ENCODE data around the gene GAS2L1. TPM values are rescaled to one million over a fixed set of nuclear protein-coding genes. Genes with fewer than 3 reads are reported as not detected.

The GAS2L1 gene
- total RNA-seq, 1 experiment from 2014 or later: 22.7 TPM

- ChIA-PET POLR2A (ENCODE audit: low non-redundant PET) (no interaction called here), CTCF (no interaction called here)
- no peak for TF ChIP-seq CTCF (conservative IDR thresholded peaks at IDR 0.05; ENCODE audit: low read depth, low read length)
- no peak for TF ChIP-seq EZH2 (IDR thresholded peaks at IDR 0.05; ENCODE audit: borderline replicate concordance, low read depth, low read length, poor library complexity, severe bottlenecking)
- H3K27me3 ChIP-seq (replicated peaks; ENCODE audit: insufficient read depth, low read depth, low read length, poor library complexity): no peaks in the 10 kb centered on the region
- H3K4me1 ChIP-seq (ENCODE audit: insufficient read depth, low read length, poor library complexity, severe bottlenecking): no peaks in the 10 kb centered on the region
- H3K27ac ChIP-seq (ENCODE audit: low read depth, low read length, poor library complexity, severe bottlenecking): no peak overlapping the region
- intact Hi-C loops (cut with micrococcal nuclease; ENCODE audit: unreplicated experiment): no loop called here
- H3K36me3 ChIP-seq (ENCODE audit: insufficient read depth, low read length, poor library complexity, severe bottlenecking): peaks cover 18% of the 10 kb centered on the region
- no peaks in the 10 kb centered on the region for H3K9me3 ChIP-seq (ENCODE audit: low read depth, low read length, poor library complexity, severe bottlenecking)
- no peak for DNase-seq (ENCODE audit: low spot score)
- no peak overlapping the region for H3K4me3 ChIP-seq (ENCODE audit: low read depth, low read length, poor library complexity, severe bottlenecking)
- BruUV-seq (replicated peaks): no TSS peak
These were observed 35.3 kb downstream of the GAS2L1 start for GRCh38 chr22:29341849-29342127.

GRCh38 chr22:29342177-29342576 lies 35.7 kb downstream of the GAS2L1 start:
- ChIA-PET CTCF (no interaction called here), POLR2A (ENCODE audit: low non-redundant PET) (no interaction called here)
- intact Hi-C loops (cut with micrococcal nuclease; ENCODE audit: unreplicated experiment): no loop called here
- DNase-seq (ENCODE audit: low spot score): no peak
- no peaks in the 10 kb centered on the region for H3K27me3 ChIP-seq (replicated peaks; ENCODE audit: insufficient read depth, low read depth, low read length, poor library complexity)
- H3K27ac ChIP-seq (ENCODE audit: low read depth, low read length, poor library complexity, severe bottlenecking): no peak overlapping the region
- no peak overlapping the region for H3K4me3 ChIP-seq (ENCODE audit: low read depth, low read length, poor library complexity, severe bottlenecking)
- H3K36me3 ChIP-seq (ENCODE audit: insufficient read depth, low read length, poor library complexity, severe bottlenecking): peaks cover 18% of the 10 kb centered on the region
- no peaks in the 10 kb centered on the region for H3K9me3 ChIP-seq (ENCODE audit: low read depth, low read length, poor library complexity, severe bottlenecking)
- no peaks in the 10 kb centered on the region for H3K4me1 ChIP-seq (ENCODE audit: insufficient read depth, low read length, poor library complexity, severe bottlenecking)
- BruUV-seq (replicated peaks): no TSS peak
- TF ChIP-seq CTCF (conservative IDR thresholded peaks at IDR 0.05; ENCODE audit: low read depth, low read length): no peak
- TF ChIP-seq EZH2 (IDR thresholded peaks at IDR 0.05; ENCODE audit: borderline replicate concordance, low read depth, low read length, poor library complexity, severe bottlenecking): no peak

- no TSS peak for BruUV-seq (replicated peaks)
- Histone ChIP-seq H3K9me3 (ENCODE audit: low read depth, low read length, poor library complexity, severe bottlenecking) (no peaks in the 10 kb centered on the region), H3K4me1 (ENCODE audit: insufficient read depth, low read length, poor library complexity, severe bottlenecking) (no peaks in the 10 kb centered on the region), H3K27ac (ENCODE audit: low read depth, low read length, poor library complexity, severe bottlenecking) (no peak overlapping the region), H3K27me3 (replicated peaks; ENCODE audit: insufficient read depth, low read depth, low read length, poor library complexity) (no peaks in the 10 kb centered on the region), H3K4me3 (ENCODE audit: low read depth, low read length, poor library complexity, severe bottlenecking) (no peak overlapping the region), H3K36me3 (ENCODE audit: insufficient read depth, low read length, poor library complexity, severe bottlenecking) (peaks cover 18% of the 10 kb centered on the region)
- ChIA-PET CTCF (no interaction called here), POLR2A (ENCODE audit: low non-redundant PET) (no interaction called here)
- DNase-seq (ENCODE audit: low spot score): no peak
- intact Hi-C loops (cut with micrococcal nuclease; ENCODE audit: unreplicated experiment): no loop called here
- TF ChIP-seq CTCF (conservative IDR thresholded peaks at IDR 0.05; ENCODE audit: low read depth, low read length): no peak
- TF ChIP-seq EZH2 (IDR thresholded peaks at IDR 0.05; ENCODE audit: borderline replicate concordance, low read depth, low read length, poor library complexity, severe bottlenecking): no peak
These were observed 36.3 kb downstream of the GAS2L1 start for GRCh38 chr22:29342577-29343312.

Measured in A673 (cell line).